Activated CD8-positive, alpha-beta T cell treated with anti-CD3 and anti-CD28 coated beads for 36 hours (primary cell): ENCODE data around the gene RTL10. TPM values are rescaled to one million over a fixed set of nuclear protein-coding genes. Genes with fewer than 3 reads are reported as not detected.

Source experiments
- ATAC-seq: fragments of 200-7000 bp; cut with Tn5 transposase; one replicate; pipeline ENCODE4 v1.10.0; 2021; ENCODE audit warnings: mild to moderate bottlenecking, moderate library complexity
- CTCF ChIA-PET: fragments of 350-600 bp; sonication (Branson Sonifier 250); formaldehyde crosslinking; loops from one replicate; lab custom pipeline; 2021; ENCODE audit warnings: antibody characterized with exemption; lab: Charles Lee
- POLR2A ChIA-PET: fragments of 350-600 bp; sonication (Branson Sonifier 250); formaldehyde crosslinking; loops from one replicate; lab custom pipeline; 2021; ENCODE audit warnings: antibody characterized with exemption; lab: Charles Lee
- DNase-seq: peaks from one replicate; pipeline ENCODE4 v3.0.0-alpha.2; 2020
- H3K27ac Mint-ChIP-seq: one replicate; pipeline ENCODE4 v1.8.0; 2021; ENCODE audit warnings: mild to moderate bottlenecking, mixed read lengths
- H3K27me3 Mint-ChIP-seq: one replicate; pipeline ENCODE4 v1.8.0; 2021; ENCODE audit warnings: mixed read lengths
- H3K36me3 Mint-ChIP-seq: one replicate; pipeline ENCODE4 v1.8.0; 2021; ENCODE audit warnings: low read depth, mixed read lengths
- H3K4me1 Mint-ChIP-seq: one replicate; pipeline ENCODE4 v1.8.0; 2021; ENCODE audit warnings: low read depth, mixed read lengths
- H3K4me3 Mint-ChIP-seq: one replicate; pipeline ENCODE4 v1.8.0; 2021; ENCODE audit warnings: mild to moderate bottlenecking, moderate library complexity, mixed read lengths
- H3K9me3 Mint-ChIP-seq: one replicate; pipeline ENCODE4 v1.8.0; 2021; ENCODE audit warnings: mixed read lengths
- intact Hi-C: fragments of 100-400 bp; cut with micrococcal nuclease; formaldehyde crosslinking; loops from one replicate; pipeline ENCODE4 v1.10.0; 2022
- total RNA-seq, 2 experiments: library from RNA; stranded (reverse); gene quantifications; one replicate each; pipeline ENCODE4 v1.2.3, GENCODE V29; 2021
- TF ChIP-seq, protein P1 (sequence below): fragments of 200-600 bp; IDR thresholded peaks from one replicate; pipeline ENCODE4 v1.8.0; 2022; ENCODE audit warnings: antibody characterized with exemption, mild to moderate bottlenecking

RTL10 gene
- total RNA-seq, 2 experiments from 2014 or later: 14.7 to 17.4 TPM

DNA sequence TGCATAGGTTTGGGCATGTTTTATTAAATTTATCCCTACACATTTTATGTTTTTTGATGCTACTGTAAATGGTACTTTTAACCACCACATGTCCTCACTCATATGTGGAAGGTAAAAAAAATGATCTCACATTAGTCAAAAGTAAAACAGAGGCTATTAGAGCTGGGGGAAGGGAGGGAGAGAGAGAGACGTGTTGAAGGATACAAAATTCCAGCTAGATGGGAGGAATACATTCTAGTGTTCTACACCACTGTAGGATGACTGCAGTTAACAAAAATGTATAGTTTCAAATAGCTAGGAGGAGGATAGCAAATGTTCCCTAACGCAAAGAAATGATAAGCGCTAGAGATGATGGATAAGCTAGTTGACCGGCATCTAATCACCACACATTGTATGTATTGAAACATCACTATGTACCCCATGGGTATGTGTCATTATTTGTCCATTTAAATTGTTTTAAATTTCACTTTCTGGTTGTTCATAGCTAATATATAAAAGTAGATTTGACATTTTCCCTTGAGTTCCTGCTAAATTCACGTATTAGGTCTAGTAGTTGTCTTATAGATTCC lies 9.9 kb upstream of the RTL10 start:
- ChIA-PET POLR2A (interaction anchor here (0.8 to 2.1 kb wide), 2 partner anchors 10 to 28 kb away, joined by 3 to 9 read pairs; partner anchors contain the start of genes GNB1L and RTL10), CTCF (interaction anchor here (1.0 to 1.6 kb wide), 4 partner anchors 8 to 134 kb away, joined by 3 to 4 read pairs (median 4); no protein-coding TSS in a partner anchor)
- H3K36me3 Mint-ChIP-seq: peaks cover 1% of the 10 kb centered on the region
- intact Hi-C loops: no loop called here
- peaks cover 3% of the 10 kb centered on the region for H3K4me1 Mint-ChIP-seq
- ATAC-seq (no peak), DNase-seq (no peak)
- H3K4me3 Mint-ChIP-seq: no peak overlapping the region
- TF ChIP-seq, protein P1, sequence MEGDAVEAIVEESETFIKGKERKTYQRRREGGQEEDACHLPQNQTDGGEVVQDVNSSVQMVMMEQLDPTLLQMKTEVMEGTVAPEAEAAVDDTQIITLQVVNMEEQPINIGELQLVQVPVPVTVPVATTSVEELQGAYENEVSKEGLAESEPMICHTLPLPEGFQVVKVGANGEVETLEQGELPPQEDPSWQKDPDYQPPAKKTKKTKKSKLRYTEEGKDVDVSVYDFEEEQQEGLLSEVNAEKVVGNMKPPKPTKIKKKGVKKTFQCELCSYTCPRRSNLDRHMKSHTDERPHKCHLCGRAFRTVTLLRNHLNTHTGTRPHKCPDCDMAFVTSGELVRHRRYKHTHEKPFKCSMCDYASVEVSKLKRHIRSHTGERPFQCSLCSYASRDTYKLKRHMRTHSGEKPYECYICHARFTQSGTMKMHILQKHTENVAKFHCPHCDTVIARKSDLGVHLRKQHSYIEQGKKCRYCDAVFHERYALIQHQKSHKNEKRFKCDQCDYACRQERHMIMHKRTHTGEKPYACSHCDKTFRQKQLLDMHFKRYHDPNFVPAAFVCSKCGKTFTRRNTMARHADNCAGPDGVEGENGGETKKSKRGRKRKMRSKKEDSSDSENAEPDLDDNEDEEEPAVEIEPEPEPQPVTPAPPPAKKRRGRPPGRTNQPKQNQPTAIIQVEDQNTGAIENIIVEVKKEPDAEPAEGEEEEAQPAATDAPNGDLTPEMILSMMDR: no peak
- H3K27ac Mint-ChIP-seq: no peak overlapping the region
- no peaks in the 10 kb centered on the region for H3K9me3 Mint-ChIP-seq
- H3K27me3 Mint-ChIP-seq: no peaks in the 10 kb centered on the region

DNA sequence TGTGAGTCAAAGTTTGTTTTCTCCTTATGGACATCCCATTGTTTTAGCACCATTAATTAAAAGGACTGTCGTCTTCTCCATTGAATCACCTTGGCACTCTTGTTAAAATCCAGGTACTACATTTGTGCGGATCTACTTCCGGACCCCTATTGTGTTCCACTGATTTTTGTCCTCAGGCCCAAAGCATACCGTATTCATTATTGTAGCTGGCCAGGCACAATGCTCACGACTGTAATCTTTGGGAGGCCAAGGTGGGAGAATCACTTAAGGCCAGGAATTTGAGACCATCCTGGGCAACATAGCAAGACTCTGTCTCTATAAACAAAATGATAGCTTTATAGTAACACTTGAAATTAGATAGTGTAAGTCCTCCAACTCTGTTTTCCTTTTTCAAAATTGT lies 8.9 kb upstream of the RTL10 start:
- H3K4me1 Mint-ChIP-seq: peaks cover 3% of the 10 kb centered on the region
- peaks cover 1% of the 10 kb centered on the region for H3K36me3 Mint-ChIP-seq
- no peak overlapping the region for H3K4me3 Mint-ChIP-seq
- ChIA-PET POLR2A (interaction anchor here (0.8 to 2.1 kb wide), 2 partner anchors 9 to 20 kb away, joined by 3 to 9 read pairs; partner anchors contain the start of genes GNB1L and RTL10), CTCF (interaction anchor here (0.9 kb wide), 1 partner anchor 17 kb away, joined by 3 read pairs; no protein-coding TSS in a partner anchor)
- no peaks in the 10 kb centered on the region for H3K27me3 Mint-ChIP-seq
- TF ChIP-seq, protein P1: no peak
- no peak for DNase-seq
- H3K9me3 Mint-ChIP-seq: no peaks in the 10 kb centered on the region
- no peak for ATAC-seq
- H3K27ac Mint-ChIP-seq: no peak overlapping the region
- intact Hi-C loops: no loop called here

DNA sequence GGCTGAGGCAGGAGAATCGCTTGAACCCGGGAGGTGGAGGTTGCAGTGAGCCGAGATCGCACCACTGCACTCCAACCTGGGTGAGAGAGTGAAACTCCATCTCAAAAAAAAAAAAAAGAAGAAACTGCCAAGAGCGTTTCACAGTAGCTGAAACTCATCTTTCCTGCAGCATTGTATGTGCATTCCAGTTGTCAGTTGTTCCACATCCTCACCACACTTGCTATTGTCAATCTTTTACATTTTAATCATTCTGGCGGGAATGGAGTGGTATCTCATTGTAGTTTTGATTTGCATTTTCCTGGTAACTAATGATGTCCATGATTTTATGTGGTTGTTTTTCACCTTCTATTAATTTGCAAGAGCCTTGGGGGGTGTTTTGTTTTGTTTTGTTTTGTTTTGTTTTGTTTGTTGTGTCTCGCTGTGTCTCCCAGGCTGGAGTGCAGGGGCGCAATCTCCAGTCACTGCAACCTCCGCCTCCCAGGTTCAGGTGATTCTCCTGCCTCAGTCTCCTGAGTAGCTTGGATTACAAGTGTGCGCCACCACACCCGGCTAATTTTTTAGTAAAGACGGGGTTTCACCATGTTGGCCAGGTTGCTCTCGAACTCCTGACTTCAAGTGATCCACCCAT lies 8.1 kb upstream of the RTL10 start:
- Mint-ChIP-seq H3K36me3 (peaks cover 2% of the 10 kb centered on the region), H3K27me3 (no peaks in the 10 kb centered on the region), H3K4me1 (peaks cover 8% of the 10 kb centered on the region), H3K9me3 (no peaks in the 10 kb centered on the region), H3K4me3 (no peak overlapping the region), H3K27ac (no peak overlapping the region)
- ChIA-PET POLR2A (no interaction called here), CTCF (interaction anchor here (0.9 kb wide), 1 partner anchor 18 kb away, joined by 3 read pairs; no protein-coding TSS in a partner anchor)
- DNase-seq (no peak), ATAC-seq (no peak)
- intact Hi-C loops: no loop called here
- TF ChIP-seq, protein P1: no peak

DNA sequence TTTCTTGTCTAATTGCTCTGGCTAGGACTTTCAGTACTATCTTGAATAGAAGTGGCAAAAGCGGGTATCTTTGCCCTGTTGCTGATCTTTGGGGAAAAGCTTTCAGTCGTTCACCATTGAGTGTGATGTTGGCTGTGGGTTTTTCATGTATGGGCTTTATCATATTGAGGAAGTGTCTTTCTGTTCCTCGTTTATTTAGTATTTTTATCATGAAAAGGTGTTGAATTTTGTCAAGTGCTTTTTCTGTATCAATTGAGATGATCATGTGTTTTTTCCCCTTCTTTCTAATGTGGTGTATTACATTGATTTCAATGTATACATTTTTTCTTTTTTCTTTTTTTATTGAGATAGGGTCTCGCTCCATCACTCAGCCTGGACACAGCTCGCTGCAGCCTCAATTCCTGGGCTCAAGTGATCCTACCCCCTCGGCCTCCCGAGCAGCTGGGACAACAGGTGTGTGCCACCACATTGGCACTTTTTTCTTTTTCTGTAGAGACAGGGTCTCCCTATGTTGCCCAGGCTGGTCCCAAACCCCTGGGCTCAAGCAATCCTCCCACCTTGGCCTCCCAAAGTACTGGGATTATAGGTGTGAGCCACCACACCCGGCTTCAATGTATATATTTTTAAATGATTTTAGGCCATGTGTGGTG lies 5.3 kb upstream of the RTL10 start:
- TF ChIP-seq, protein P1: no peak
- intact Hi-C loops: loop anchor here (5.0 kb wide), 1 partner anchor 32 kb away; no protein-coding TSS in a partner anchor
- H3K27me3 Mint-ChIP-seq: no peaks in the 10 kb centered on the region
- no peak for ATAC-seq
- no peak overlapping the region for H3K4me3 Mint-ChIP-seq
- H3K27ac Mint-ChIP-seq: no peak overlapping the region
- ChIA-PET CTCF (no interaction called here), POLR2A (no interaction called here)
- DNase-seq: no peak
- peaks cover 23% of the 10 kb centered on the region for H3K4me1 Mint-ChIP-seq
- H3K9me3 Mint-ChIP-seq: no peaks in the 10 kb centered on the region
- H3K36me3 Mint-ChIP-seq: peaks cover 23% of the 10 kb centered on the region
